ENCODE data around the gene AFF3. TPM values are rescaled to one million over a fixed set of nuclear protein-coding genes. Genes with fewer than 3 reads are reported as not detected.

The AFF3 gene
- total RNA-seq, 1 experiment from 2014 or later: 0.22 TPM

DNA sequence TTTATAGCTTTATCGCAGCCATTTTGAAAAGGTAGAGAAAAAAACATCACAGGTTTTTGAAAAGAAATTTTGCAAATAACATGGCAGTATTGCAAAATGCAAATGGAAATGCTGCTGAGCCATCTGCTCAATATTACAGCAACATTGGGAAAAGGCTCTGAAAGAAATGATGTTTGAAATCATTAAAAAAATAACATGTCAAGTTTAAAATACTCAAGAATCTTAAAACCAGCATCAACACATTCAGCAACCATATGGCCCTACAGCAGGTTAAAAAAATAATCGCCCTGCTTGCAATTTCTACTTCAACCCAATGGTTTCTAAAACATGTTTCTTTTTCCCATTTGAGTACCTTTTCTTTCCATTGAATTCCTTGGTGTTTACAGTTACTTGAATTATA is 289.4 kb downstream of the AFF3 start:
- H2AK5ac ChIP-seq (ENCODE audit: insufficient read length, low read length): no peak overlapping the region
- DNase-seq: no peak
- H3K56ac ChIP-seq (ENCODE audit: insufficient read length, low read depth, low read length): no peak overlapping the region
- H3K4ac ChIP-seq (ENCODE audit: low read depth, low read length): no peak overlapping the region
- no peak overlapping the region for H3K4me3 Mint-ChIP-seq
- H2BK120ac ChIP-seq (ENCODE audit: low read depth, low read length, poor library complexity, severe bottlenecking): no peak overlapping the region
- no peak overlapping the region for H3K4me2 ChIP-seq (ENCODE audit: insufficient read depth, insufficient read length, low read length)
- no peaks in the 10 kb centered on the region for H3K9me3 ChIP-seq (ENCODE audit: control insufficient read depth, low read depth, low read length)
- no peak overlapping the region for H2BK12ac ChIP-seq (ENCODE audit: insufficient read length, low read depth, low read length)
- H3K27ac ChIP-seq (ENCODE audit: insufficient read length, low read depth, low read length): no peak overlapping the region
- no peak overlapping the region for H3K27ac Mint-ChIP-seq
- H3K36me3 Mint-ChIP-seq (ENCODE audit: insufficient read depth in 1 of 3, low read depth in 3 of 3): no peaks in the 10 kb centered on the region
- no peak overlapping the region for H4K91ac ChIP-seq (ENCODE audit: insufficient read length, low read depth, low read length)
- H4K8ac ChIP-seq (replicated peaks; ENCODE audit: insufficient read length, low read depth, low read length): no peak overlapping the region
- H4K20me1 ChIP-seq (ENCODE audit: control insufficient read depth, insufficient read depth, insufficient read length): no peaks in the 10 kb centered on the region
- peaks cover 2% of the 10 kb centered on the region for H3K27me3 Mint-ChIP-seq (ENCODE audit: low read depth)
- no peak overlapping the region for H2BK5ac ChIP-seq (ENCODE audit: insufficient read length, low read length)
- H3K4me1 ChIP-seq (ENCODE audit: insufficient read depth, low read length): no peaks in the 10 kb centered on the region
- no peak overlapping the region for H3T11ph ChIP-seq (ENCODE audit: low read length)
- no peak overlapping the region for H4K5ac ChIP-seq (ENCODE audit: insufficient read length, low read depth, low read length)
- no peaks in the 10 kb centered on the region for H3K79me2 ChIP-seq (ENCODE audit: insufficient read depth, low read length)
- WGBS (ENCODE audit: extremely low coverage, insufficient read length, low lambda C conversion rate): no CpG with 5 or more reads among the region's 2 CpGs
- H3K14ac ChIP-seq (ENCODE audit: insufficient read depth, low read length): no peak overlapping the region
- H3K18ac ChIP-seq (ENCODE audit: insufficient read length, low read depth, low read length): no peak overlapping the region
- no peaks in the 10 kb centered on the region for H3K79me1 ChIP-seq (ENCODE audit: insufficient read depth, low read depth, low read length, poor library complexity, severe bottlenecking)
- H3K23me2 ChIP-seq (ENCODE audit: insufficient read length, low read depth, low read length, poor library complexity, severe bottlenecking): no peaks in the 10 kb centered on the region
- H3K4me1 Mint-ChIP-seq: no peaks in the 10 kb centered on the region
- H2BK15ac ChIP-seq (ENCODE audit: low read depth, low read length): no peak overlapping the region
- H3K9ac ChIP-seq (ENCODE audit: extremely low read depth, insufficient read length, low read length): no peak overlapping the region
- H2AFZ ChIP-seq (ENCODE audit: low read length): no peak overlapping the region
- no peak overlapping the region for H2BK20ac ChIP-seq (ENCODE audit: low read depth, low read length, poor library complexity, severe bottlenecking)
- no peak overlapping the region for H3K23ac ChIP-seq (ENCODE audit: insufficient read length, low read depth, low read length)
- H3K27me3 ChIP-seq (ENCODE audit: insufficient read depth, low read length): no peaks in the 10 kb centered on the region
- H3K9me3 Mint-ChIP-seq: no peaks in the 10 kb centered on the region; a peak in 1 of 5 replicates
- TF ChIP-seq, protein P1, sequence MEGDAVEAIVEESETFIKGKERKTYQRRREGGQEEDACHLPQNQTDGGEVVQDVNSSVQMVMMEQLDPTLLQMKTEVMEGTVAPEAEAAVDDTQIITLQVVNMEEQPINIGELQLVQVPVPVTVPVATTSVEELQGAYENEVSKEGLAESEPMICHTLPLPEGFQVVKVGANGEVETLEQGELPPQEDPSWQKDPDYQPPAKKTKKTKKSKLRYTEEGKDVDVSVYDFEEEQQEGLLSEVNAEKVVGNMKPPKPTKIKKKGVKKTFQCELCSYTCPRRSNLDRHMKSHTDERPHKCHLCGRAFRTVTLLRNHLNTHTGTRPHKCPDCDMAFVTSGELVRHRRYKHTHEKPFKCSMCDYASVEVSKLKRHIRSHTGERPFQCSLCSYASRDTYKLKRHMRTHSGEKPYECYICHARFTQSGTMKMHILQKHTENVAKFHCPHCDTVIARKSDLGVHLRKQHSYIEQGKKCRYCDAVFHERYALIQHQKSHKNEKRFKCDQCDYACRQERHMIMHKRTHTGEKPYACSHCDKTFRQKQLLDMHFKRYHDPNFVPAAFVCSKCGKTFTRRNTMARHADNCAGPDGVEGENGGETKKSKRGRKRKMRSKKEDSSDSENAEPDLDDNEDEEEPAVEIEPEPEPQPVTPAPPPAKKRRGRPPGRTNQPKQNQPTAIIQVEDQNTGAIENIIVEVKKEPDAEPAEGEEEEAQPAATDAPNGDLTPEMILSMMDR (conservative IDR thresholded peaks at IDR 0.05): no peak
